HT1080 (cell line): Measurements from ENCODE around the gene NLGN4X. TPM values are rescaled to one million over a fixed set of nuclear protein-coding genes. Genes with fewer than 3 reads are reported as not detected.

Experiments
- DNase-seq: peaks from one replicate; pipeline ENCODE4 v3.0.0-alpha.2; 2015; ENCODE audit warnings: low read depth
- total RNA-seq: library from RNA; depleted of rRNA; stranded (reverse); fragments of >200 nt; shearing (Covaris generic); gene quantifications from 2 replicates; pipeline ENCODE4 v1.2.3, GENCODE V29; 2014

The NLGN4X gene
- total RNA-seq, 1 experiment from 2014 or later, result 0.06 TPM

GRCh38 chrX:6159468-6159867 is 69.2 kb downstream of the NLGN4X start:
- no peak for DNase-seq

DNA sequence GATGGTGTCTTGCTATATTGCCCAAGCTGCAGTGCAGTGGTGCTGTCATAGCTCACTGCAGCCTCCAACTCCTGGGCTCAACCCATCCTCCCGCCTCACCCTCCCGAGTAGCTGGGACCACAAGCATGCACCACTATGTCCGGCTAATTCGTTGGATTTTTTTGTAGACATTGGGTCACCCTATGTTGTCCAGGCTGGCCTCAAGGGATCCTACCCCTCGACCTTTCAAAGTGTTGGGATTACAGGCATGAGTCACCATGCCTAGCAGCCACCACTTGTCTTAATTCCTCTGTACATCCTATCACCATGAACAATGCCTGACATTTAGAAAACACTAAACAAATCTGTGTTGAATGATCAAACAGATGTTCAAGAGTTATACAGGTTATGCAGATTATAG is 76.7 kb downstream of the NLGN4X start:
- no peak for DNase-seq

- DNase-seq, result no peak
These were observed 79.4 kb downstream of the NLGN4X start for GRCh38 chrX:6149060-6149872.

DNA sequence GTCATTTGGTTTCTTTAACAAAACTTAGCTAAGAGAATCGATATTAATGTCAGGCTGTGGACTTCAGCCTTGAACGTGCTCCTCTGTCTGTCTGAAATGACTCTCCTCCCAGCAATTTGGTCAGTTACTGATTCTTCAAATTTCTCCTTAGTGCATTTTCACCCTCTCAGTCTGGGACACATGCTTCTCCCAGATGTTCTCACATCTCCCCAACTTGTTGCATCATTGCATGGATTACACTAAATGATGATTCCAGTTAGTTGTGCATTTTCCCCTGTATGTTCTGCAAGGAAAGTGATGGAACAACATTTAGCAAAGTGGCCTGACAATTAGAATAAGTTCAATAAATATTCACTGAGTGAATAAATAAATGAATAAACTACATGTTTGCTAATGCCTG is 94.4 kb downstream of the NLGN4X start:
- no peak for DNase-seq

GRCh38 chrX:6132970-6133369 is 95.7 kb downstream of the NLGN4X start:
- no peak for DNase-seq

- DNase-seq, result no peak
These were observed 97.4 kb downstream of the NLGN4X start for GRCh38 chrX:6131287-6131686.

DNA sequence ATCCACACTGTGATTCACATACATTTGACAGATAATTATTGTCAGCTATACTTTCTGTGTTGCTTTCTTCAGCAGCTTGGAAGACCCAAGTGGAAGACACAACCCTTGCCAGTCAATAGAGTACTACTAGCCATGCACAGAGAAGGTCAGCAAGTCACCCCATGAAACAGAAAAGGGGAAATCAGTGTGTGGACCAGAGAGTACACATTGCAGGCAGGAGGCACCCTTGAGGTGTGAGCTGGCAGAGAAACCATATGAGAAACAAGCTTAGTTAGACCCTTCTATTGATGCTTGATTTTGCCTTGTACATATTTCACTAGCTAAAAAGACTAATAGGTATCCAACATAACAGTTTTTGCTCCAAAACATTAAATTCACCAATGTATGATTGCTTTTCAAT is 99.5 kb downstream of the NLGN4X start:
- DNase-seq, result no peak

DNA sequence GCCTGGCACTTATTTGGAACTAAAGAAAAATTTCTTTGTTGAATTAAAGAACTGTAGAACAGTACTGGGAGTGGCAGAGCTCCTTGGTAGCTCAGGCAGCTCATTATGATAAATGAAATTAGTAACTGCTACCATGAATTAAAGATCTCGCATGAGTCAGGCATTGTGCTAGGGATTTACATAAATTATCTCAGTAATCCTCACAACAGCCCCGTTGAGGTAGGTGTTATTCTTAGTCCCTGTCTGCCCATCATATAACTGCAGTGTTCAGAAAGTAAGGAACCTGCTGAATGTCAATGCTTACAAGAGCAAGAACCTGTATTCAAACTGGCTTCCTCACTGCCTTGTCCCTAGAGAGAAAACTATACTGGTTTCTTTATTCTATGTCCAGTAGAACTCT is 108.3 kb downstream of the NLGN4X start:
- no peak for DNase-seq

DNA sequence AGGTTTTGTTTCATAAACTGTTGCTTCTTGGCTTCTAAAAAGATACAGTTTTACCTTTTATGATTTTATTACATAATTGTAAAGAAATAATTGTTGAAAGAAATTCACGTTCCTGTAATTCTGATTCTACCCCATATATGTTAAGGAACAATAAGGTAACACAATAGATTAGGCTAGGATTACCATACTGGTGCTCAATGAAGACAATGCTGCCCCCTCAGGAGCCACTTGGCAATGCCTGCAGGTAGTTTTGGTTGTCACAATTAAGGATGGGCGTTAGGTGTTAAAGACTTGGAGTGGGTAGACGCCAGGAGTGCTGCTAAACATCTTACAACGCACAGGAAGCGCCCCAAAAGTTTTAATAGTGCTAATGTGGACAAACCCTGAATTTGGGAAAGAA is 133.2 kb downstream of the NLGN4X start:
- DNase-seq, result no peak

DNA sequence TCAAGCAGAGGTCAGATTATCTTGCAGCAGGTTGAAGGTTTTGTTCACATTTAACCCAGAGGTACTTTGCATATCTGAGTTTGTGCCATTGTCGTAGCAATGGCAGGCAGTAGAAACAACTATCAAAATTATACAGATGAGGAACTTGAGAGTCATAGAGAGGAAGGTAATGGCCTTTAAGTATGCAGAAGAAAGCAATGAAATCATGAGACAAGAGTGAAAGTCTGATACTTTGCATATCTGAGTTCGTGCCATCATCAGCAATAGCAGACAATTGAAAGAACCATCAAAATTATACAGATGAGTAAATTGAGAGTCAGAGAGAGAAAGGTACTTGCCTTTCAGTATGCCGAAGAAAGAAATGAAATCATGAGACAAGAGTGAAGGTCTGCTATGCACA is 154.1 kb downstream of the NLGN4X start:
- DNase-seq, result no peak

- no peak for DNase-seq
These were observed 156.9 kb downstream of the NLGN4X start for GRCh38 chrX:6071731-6072130.

- peak; percentile 16 for DNase-seq
These were observed 161.1 kb downstream of the NLGN4X start for GRCh38 chrX:6067600-6067999.

DNA sequence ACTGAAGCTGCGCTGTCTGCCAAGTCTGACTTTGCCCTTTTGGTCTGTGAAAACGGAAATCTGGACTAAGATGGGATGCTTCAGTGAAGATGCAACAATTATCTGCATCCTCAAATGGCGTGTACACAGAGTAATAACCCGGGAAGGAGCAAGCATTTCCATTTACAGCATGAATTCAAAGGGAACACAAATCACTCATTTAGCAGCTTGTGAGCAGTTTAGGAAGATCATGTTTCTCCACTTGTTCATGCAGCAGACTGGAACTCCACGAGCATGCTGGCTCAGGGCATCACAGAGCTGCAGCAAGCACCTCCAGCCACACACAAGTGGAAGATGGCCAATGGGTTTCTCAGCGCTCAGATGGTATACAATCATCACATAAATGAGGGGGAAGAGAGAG is 175.5 kb downstream of the NLGN4X start:
- DNase-seq, result no peak

DNA sequence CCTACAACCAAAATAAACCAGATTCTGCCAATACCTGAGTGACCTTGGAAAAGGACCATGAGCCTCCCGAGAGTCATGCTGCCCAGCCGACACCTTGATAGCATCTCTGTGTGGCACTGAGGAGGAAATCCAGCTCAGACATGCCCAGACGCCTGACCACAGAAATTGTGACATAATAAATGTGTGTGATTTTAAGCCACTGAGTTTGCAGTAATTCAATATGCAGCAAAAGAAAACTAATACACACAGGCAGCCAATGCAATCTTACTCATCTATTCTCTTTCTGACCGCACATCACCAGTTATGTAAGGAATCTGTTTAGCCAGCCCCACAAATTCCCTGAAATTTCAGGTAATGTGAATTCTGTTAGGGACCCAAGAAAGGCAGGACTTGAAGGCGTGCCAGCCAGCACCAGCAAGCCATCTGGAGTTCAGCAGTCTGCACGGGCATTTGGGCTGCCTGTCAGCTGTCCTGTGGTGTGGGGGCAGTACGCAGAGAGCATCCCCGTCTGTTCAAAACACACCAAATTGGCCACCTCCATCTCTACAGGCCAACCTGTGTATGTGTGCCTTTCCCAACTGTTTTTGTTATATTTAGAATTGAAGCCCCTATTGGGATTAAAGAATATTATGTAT is 176.4 kb downstream of the NLGN4X start:
- peak; percentile 66 for DNase-seq

GRCh38 chrX:6049132-6049531 is 179.5 kb downstream of the NLGN4X start:
- no peak for DNase-seq

- peak; percentile 52 for DNase-seq
These were observed 187.0 kb downstream of the NLGN4X start for GRCh38 chrX:6041630-6042029.

DNA sequence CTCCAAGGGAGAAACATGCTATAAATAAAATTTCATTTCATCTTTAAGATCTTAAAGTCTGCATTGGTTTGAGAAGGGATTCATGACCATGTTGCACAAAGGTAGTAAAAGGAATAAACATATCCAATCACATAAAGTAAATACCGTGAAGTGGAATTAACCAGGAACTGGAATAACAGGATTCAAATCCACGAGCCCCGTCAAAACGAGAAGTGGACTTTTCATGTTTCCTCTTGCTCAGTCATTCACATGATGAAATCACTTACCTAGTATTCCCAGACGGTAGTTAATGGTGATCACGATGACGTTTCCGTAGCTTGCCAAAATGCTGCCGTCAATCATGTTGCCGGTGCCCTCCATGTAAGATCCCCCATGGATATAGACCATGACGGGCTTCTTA is 199.7 kb downstream of the NLGN4X start:
- DNase-seq, result no peak

DNA sequence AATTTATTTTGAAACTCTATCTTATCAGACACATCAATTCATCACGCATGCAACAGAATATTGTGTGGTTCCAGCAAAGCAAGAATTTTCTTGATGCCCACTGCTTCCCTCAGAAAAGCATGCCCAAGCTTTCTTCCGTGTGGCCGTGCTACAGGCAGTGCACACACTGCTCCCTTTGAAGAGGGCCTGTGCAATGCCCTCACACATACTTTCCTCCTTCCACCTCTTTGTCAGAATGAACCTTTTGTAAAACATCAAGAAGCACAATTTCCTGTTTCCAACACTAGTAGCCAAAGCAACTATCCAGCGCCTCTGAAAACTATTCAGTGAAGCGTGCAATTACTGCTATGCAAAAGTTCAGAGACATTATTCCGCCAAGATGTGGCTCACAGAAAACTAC is 201.7 kb downstream of the NLGN4X start:
- no peak for DNase-seq

- no peak for DNase-seq
These were observed 202.2 kb downstream of the NLGN4X start for GRCh38 chrX:6026429-6026828.

DNA sequence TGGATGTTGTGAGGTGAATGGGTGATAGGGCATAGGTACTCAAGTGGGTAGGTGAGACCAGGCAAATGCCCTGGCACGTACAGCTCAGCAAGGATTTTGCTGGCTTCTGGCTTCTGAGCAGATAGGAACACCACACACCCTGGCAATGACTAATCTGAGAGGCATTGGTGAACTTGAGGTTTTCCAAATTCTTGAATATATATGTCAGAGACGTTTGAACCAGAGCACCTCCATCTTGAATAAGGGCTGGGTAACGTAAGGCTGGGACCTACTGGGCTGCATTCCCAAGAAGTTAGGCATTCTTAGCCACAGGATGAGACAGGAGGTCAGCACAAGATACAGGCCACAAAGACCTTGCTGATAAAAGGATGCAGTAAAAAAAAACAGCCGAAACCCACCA is 204.5 kb downstream of the NLGN4X start:
- peak; percentile 82 for DNase-seq

DNA sequence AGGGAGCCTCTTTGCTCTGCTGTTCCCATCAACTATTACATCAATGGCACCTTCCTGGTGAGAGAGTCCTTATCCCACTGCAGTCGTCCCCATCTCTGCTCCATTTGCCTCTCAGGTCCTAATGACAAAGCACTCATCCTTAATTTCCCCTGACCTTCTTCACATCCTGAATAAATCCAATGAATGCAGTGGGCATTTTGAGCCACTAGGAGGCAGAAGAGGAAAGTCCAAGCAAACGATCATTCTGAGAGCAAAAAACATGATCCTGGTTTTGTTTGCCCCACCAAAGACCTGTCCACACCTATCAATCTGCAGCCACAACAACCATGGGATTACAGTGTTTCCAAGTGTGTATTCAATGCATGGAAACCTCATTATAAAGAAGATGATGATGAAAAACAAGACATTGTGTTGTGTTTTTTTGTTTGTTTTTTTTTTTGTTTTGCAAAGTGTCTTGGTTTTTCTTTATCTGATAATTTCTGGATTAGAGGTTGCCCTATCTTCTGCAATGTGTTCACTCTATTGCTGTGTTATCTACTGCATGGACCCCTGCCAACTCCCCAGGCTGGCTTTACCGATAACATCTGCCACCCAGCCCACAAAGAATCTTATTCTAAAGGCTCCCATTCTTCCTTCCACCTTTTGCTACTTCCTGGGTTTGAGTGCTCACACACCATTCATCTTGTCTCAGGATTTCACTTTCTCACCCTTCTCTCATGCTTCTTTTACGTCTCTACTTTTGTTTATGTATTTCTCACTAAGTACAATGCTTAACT is 207.2 kb downstream of the NLGN4X start:
- peak; percentile 47 for DNase-seq

- DNase-seq, result no peak
These were observed 209.6 kb downstream of the NLGN4X start for GRCh38 chrX:6019076-6019475.
